Fibroblast of lung (primary cell): ENCODE results near the gene TMEM132C.

ENCODE experiments used
- EZH2 ChIP-seq: IDR thresholded peaks from 2 replicates; pipeline ENCODE4 v1.5.1; 2012; ENCODE audit warnings: low read length, control low read depth, mild to moderate bottlenecking; ENCODE audit errors: missing control alignments
- TF ChIP-seq, protein P1 (sequence below), 2 donors: IDR thresholded peaks in 1 of 2; conservative IDR thresholded peaks in 1 of 2; 1 replicate in 1 of 2; 2 replicates in 1 of 2; pipeline ENCODE4 v1.5.1; 2011 to 2012; ENCODE audit warnings: low read length in 2 of 2, control low read depth in 1 of 2, inconsistent platforms in 1 of 2, low read depth in 1 of 2, mild to moderate bottlenecking in 1 of 2

GRCh38 chr12:128245905-128246304 lies 21.1 kb upstream of the TMEM132C start:
- TF ChIP-seq, protein P1, sequence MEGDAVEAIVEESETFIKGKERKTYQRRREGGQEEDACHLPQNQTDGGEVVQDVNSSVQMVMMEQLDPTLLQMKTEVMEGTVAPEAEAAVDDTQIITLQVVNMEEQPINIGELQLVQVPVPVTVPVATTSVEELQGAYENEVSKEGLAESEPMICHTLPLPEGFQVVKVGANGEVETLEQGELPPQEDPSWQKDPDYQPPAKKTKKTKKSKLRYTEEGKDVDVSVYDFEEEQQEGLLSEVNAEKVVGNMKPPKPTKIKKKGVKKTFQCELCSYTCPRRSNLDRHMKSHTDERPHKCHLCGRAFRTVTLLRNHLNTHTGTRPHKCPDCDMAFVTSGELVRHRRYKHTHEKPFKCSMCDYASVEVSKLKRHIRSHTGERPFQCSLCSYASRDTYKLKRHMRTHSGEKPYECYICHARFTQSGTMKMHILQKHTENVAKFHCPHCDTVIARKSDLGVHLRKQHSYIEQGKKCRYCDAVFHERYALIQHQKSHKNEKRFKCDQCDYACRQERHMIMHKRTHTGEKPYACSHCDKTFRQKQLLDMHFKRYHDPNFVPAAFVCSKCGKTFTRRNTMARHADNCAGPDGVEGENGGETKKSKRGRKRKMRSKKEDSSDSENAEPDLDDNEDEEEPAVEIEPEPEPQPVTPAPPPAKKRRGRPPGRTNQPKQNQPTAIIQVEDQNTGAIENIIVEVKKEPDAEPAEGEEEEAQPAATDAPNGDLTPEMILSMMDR (conservative IDR thresholded peaks at IDR 0.05 in 1 of 2, IDR thresholded peaks at IDR 0.05 in 1 of 2; ENCODE audit: low read depth in 1 of 2, low read length in 2 of 2), result no peak
- no peak for TF ChIP-seq EZH2
